ENCODE measurements around the gene SLC35F1.

SLC35F1 gene

DNA sequence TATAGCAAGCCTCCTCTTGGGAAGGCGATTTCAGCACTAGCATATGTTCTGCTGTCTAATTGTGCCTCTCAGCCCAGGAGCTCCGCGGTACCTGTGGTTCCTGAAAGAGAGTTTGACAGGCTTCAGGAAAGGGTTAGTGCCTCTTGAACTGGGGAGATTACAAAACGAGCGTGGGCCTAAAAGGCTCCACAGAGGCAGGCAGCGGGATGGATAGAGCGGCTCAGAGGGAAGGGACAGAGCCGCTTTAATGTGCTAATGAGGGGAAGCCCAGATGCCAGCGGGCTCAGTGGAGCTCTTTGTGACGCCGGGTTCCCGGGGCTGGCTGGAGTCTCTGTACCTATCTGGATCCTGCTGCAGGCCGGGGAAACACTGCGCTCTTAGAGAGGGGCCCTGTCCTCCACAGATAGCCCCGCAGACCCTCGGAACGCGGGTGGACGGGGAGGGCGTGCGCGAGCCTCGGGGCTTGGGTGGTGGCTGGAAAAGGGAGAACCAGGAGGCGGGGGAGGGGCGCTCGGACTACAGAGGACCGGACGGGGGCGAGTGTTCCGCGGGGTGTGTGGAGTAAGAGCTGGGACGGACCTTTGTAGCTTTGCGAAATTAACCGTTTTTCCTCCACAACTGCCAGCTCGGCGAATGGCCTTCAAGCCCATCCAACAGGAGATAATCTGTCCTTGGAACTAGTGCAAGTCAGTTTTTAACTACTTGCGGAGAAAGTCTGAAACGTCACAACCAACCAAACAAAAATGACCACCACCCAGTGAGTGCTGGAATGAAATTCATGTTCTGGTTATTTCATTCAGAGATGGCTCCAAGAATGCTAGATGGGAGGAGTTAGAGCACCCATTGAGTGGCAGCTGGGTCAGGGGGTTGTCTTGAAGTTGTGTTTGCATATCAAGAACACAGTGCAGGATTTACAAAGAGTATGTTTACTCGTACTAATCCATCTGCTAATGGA, 13.0 kb downstream of the SLC35F1 start:
- H3K27ac ChIP-seq (ENCODE audit: low read depth in 2 of 2, low read length in 2 of 2): no peak overlapping the region
- no peaks in the 10 kb centered on the region for H3K4me1 ChIP-seq (ENCODE audit: control insufficient read depth in 2 of 2, insufficient read depth in 2 of 2, low read length in 2 of 2)
- no peaks in the 10 kb centered on the region for H3K9me3 ChIP-seq (ENCODE audit: control insufficient read depth in 2 of 2, low read length in 2 of 2)
- no peaks in the 10 kb centered on the region for H3K36me3 ChIP-seq (ENCODE audit: control insufficient read depth in 2 of 2, insufficient read depth in 2 of 2, low read length in 2 of 2)
- H3K27me3 ChIP-seq (ENCODE audit: control insufficient read depth in 2 of 2, insufficient read depth in 2 of 2, low read length in 2 of 2): peaks cover 2 to 3% of the 10 kb centered on the region in 2 donors
- peak overlapping the region; percentile 17 to 22 for H3K4me3 ChIP-seq (ENCODE audit: low read length in 2 of 2)
- no peak overlapping the region for H3K9ac ChIP-seq (ENCODE audit: low read depth in 1 of 2, low read length in 2 of 2)

DNA sequence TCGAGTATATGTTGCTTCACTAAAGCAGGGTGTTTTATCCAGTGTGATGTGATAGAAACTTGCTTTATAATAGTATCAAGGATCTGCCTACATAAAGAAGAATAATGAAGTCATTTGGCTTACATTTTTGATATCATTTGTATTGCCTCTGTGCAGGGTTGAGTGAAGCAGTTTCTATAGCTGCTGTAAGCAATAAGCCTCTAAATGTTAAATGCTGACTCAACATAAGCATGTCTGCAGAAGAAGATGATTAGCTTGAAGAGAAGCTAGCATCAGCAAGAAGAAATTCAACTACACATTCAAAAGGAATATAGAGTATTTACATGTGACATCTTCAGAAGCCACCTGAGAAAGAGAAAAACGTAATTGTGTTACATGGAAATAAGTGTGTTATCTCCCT, 17.6 kb downstream of the SLC35F1 start:
- H3K27me3 ChIP-seq (ENCODE audit: control insufficient read depth in 2 of 2, insufficient read depth in 2 of 2, low read length in 2 of 2): no peaks in the 10 kb centered on the region
- no peak overlapping the region for H3K27ac ChIP-seq (ENCODE audit: low read depth in 2 of 2, low read length in 2 of 2)
- peaks cover 0 to 3% of the 10 kb centered on the region in 2 donors for H3K9me3 ChIP-seq (ENCODE audit: control insufficient read depth in 2 of 2, low read length in 2 of 2)
- no peaks in the 10 kb centered on the region for H3K36me3 ChIP-seq (ENCODE audit: control insufficient read depth in 2 of 2, insufficient read depth in 2 of 2, low read length in 2 of 2)
- H3K4me3 ChIP-seq (ENCODE audit: low read length in 2 of 2): no peak overlapping the region
- H3K9ac ChIP-seq (ENCODE audit: low read depth in 1 of 2, low read length in 2 of 2): no peak overlapping the region
- no peaks in the 10 kb centered on the region for H3K4me1 ChIP-seq (ENCODE audit: control insufficient read depth in 2 of 2, insufficient read depth in 2 of 2, low read length in 2 of 2)

DNA sequence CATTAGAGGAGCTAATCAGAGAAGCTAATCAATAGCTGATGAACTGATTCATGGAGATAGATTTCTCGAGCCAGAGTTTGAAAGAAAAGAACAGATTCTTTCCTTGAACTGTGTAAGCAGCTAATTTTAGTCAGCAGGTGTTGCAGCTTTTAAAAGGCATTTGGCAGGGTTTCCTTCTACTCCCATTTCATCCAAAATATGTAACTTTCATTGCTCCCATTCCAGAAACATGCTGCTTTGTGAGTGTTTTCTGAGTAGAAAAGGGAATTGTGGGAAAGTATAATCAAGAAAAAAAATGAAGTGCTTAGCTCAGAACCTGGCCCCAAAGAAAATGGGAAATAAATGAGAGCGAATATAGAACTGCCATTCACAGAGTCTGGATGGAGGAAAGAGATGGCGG, 20.8 kb downstream of the SLC35F1 start:
- Histone ChIP-seq H3K4me1 (ENCODE audit: control insufficient read depth in 2 of 2, insufficient read depth in 2 of 2, low read length in 2 of 2) (no peaks in the 10 kb centered on the region), H3K9me3 (ENCODE audit: control insufficient read depth in 2 of 2, low read length in 2 of 2) (peaks cover 0 to 3% of the 10 kb centered on the region in 2 donors), H3K4me3 (ENCODE audit: low read length in 2 of 2) (no peak overlapping the region), H3K27ac (ENCODE audit: low read depth in 2 of 2, low read length in 2 of 2) (no peak overlapping the region), H3K9ac (ENCODE audit: low read depth in 1 of 2, low read length in 2 of 2) (no peak overlapping the region), H3K36me3 (ENCODE audit: control insufficient read depth in 2 of 2, insufficient read depth in 2 of 2, low read length in 2 of 2) (no peaks in the 10 kb centered on the region), H3K27me3 (ENCODE audit: control insufficient read depth in 2 of 2, insufficient read depth in 2 of 2, low read length in 2 of 2) (no peaks in the 10 kb centered on the region)

DNA sequence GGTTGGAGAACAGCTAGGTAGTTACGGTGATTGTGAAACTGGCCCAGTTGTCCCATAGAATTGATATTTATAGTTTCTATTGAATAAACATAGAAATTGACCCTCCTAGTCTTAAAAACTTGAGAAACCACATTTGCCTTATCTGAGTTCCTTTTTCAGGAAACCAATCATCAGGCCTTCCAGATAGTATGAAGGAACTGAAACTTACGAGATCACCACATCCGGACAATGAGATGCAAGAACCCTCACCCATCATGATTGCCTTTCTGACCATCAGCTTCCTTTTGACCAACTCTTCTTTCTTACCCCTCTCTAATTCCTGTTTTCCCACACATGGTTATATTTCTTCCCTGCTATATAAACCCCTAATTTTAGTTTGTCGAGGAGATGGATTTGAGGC, 21.8 kb downstream of the SLC35F1 start:
- H3K4me3 ChIP-seq (ENCODE audit: low read length in 2 of 2): no peak overlapping the region
- no peak overlapping the region for H3K9ac ChIP-seq (ENCODE audit: low read depth in 1 of 2, low read length in 2 of 2)

DNA sequence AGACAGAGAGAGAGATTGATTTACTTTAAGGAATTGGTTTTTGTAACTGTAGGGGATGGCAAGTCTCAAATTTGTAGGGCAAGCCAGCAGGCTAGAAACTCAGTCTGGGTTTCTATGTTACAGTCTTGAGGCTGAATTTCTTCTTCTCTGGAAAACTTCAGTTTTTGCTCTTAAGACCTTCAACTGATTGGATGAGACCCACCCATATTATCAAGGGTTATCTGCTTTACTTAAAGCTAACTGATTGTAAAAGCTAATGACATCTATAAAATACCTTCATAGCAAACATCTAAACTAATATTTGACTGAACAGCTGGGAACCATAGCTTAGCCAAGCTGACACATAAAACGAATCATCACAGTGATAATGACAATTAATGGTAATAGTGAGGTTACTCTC, 22.4 kb downstream of the SLC35F1 start:
- Histone ChIP-seq H3K27ac (ENCODE audit: low read depth in 2 of 2, low read length in 2 of 2) (no peak overlapping the region), H3K4me1 (ENCODE audit: control insufficient read depth in 2 of 2, insufficient read depth in 2 of 2, low read length in 2 of 2) (no peaks in the 10 kb centered on the region), H3K27me3 (ENCODE audit: control insufficient read depth in 2 of 2, insufficient read depth in 2 of 2, low read length in 2 of 2) (no peaks in the 10 kb centered on the region), H3K4me3 (ENCODE audit: low read length in 2 of 2) (no peak overlapping the region), H3K9me3 (ENCODE audit: control insufficient read depth in 2 of 2, low read length in 2 of 2) (peaks cover 0 to 3% of the 10 kb centered on the region in 2 donors), H3K36me3 (ENCODE audit: control insufficient read depth in 2 of 2, insufficient read depth in 2 of 2, low read length in 2 of 2) (no peaks in the 10 kb centered on the region), H3K9ac (ENCODE audit: low read depth in 1 of 2, low read length in 2 of 2) (no peak overlapping the region)

More for the DNA sequence above, 21.8 kb downstream of the SLC35F1 start:
- Histone ChIP-seq H3K9me3 (ENCODE audit: control insufficient read depth in 2 of 2, low read length in 2 of 2) (peaks cover 0 to 3% of the 10 kb centered on the region in 2 donors), H3K27ac (ENCODE audit: low read depth in 2 of 2, low read length in 2 of 2) (no peak overlapping the region), H3K4me1 (ENCODE audit: control insufficient read depth in 2 of 2, insufficient read depth in 2 of 2, low read length in 2 of 2) (no peaks in the 10 kb centered on the region), H3K36me3 (ENCODE audit: control insufficient read depth in 2 of 2, insufficient read depth in 2 of 2, low read length in 2 of 2) (no peaks in the 10 kb centered on the region), H3K27me3 (ENCODE audit: control insufficient read depth in 2 of 2, insufficient read depth in 2 of 2, low read length in 2 of 2) (no peaks in the 10 kb centered on the region)

DNA sequence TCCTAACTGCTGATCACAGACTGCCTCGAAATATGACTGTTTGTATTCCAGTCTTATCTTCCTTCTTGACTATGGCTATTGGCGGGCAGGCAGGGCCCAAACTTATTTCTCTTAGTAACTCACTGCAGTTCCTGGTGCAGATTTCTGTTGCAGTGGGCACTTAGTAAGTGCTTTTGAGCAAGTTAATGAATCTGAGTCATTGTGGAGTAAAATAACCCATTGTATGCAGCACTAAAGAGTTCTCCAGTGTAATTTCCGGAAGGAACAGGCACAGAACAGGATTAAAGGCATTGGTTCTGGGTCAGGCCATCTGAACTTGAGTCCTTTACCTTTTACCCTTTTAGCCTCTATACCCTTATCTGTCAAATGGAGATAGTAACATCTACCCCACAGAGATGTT, 23.6 kb downstream of the SLC35F1 start:
- Histone ChIP-seq H3K27me3 (ENCODE audit: control insufficient read depth in 2 of 2, insufficient read depth in 2 of 2, low read length in 2 of 2) (no peaks in the 10 kb centered on the region), H3K4me1 (ENCODE audit: control insufficient read depth in 2 of 2, insufficient read depth in 2 of 2, low read length in 2 of 2) (no peaks in the 10 kb centered on the region), H3K36me3 (ENCODE audit: control insufficient read depth in 2 of 2, insufficient read depth in 2 of 2, low read length in 2 of 2) (no peaks in the 10 kb centered on the region), H3K27ac (ENCODE audit: low read depth in 2 of 2, low read length in 2 of 2) (no peak overlapping the region), H3K4me3 (ENCODE audit: low read length in 2 of 2) (no peak overlapping the region), H3K9ac (ENCODE audit: low read depth in 1 of 2, low read length in 2 of 2) (no peak overlapping the region), H3K9me3 (ENCODE audit: control insufficient read depth in 2 of 2, low read length in 2 of 2) (peaks cover 0 to 3% of the 10 kb centered on the region in 2 donors)

DNA sequence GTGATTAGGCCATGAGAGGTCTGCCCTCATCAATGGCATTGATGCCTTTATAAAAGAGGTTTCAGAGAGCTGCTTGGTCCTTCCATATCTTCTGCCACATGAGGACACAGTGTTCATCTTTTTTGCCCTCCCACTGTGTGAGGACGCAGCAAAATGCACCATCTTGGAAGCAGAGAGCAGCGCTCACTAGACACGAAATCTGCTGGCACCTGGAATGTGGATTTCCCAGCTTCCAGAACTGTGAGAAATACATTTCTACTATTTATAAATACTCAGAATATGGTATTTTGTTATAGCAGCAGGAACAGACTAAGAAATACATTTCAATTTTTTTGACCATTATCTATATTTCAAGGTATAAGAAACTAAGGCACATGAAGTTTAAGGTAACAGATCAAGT, 24.9 kb downstream of the SLC35F1 start:
- Histone ChIP-seq H3K27ac (ENCODE audit: low read depth in 2 of 2, low read length in 2 of 2) (no peak overlapping the region), H3K27me3 (ENCODE audit: control insufficient read depth in 2 of 2, insufficient read depth in 2 of 2, low read length in 2 of 2) (no peaks in the 10 kb centered on the region), H3K9ac (ENCODE audit: low read depth in 1 of 2, low read length in 2 of 2) (no peak overlapping the region), H3K4me1 (ENCODE audit: control insufficient read depth in 2 of 2, insufficient read depth in 2 of 2, low read length in 2 of 2) (no peaks in the 10 kb centered on the region), H3K36me3 (ENCODE audit: control insufficient read depth in 2 of 2, insufficient read depth in 2 of 2, low read length in 2 of 2) (no peaks in the 10 kb centered on the region), H3K9me3 (ENCODE audit: control insufficient read depth in 2 of 2, low read length in 2 of 2) (peaks cover 0 to 3% of the 10 kb centered on the region in 2 donors), H3K4me3 (ENCODE audit: low read length in 2 of 2) (no peak overlapping the region)

DNA sequence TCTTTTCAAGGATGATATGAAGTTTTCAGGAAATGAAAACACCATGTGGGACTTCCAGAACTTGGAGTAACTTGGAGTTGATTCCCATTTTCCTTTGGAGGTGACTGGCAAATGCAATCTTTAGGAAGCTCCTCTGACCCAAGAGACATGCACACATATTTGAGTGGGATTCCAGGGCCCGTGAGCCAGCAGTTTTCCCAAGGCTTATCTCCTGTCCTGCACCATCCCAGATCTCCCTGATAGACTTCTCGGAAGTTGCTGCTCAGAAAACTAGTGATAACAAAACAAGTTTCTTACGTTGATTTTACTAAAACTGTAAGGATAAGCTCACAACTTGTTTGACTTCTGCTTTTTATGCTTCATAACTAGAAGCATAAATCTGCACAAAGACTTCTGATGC, 25.6 kb downstream of the SLC35F1 start:
- Histone ChIP-seq H3K9me3 (ENCODE audit: control insufficient read depth in 2 of 2, low read length in 2 of 2) (peaks cover 0 to 3% of the 10 kb centered on the region in 2 donors), H3K4me1 (ENCODE audit: control insufficient read depth in 2 of 2, insufficient read depth in 2 of 2, low read length in 2 of 2) (no peaks in the 10 kb centered on the region), H3K36me3 (ENCODE audit: control insufficient read depth in 2 of 2, insufficient read depth in 2 of 2, low read length in 2 of 2) (no peaks in the 10 kb centered on the region), H3K27me3 (ENCODE audit: control insufficient read depth in 2 of 2, insufficient read depth in 2 of 2, low read length in 2 of 2) (no peaks in the 10 kb centered on the region), H3K4me3 (ENCODE audit: low read length in 2 of 2) (no peak overlapping the region), H3K27ac (ENCODE audit: low read depth in 2 of 2, low read length in 2 of 2) (no peak overlapping the region), H3K9ac (ENCODE audit: low read depth in 1 of 2, low read length in 2 of 2) (no peak overlapping the region)

DNA sequence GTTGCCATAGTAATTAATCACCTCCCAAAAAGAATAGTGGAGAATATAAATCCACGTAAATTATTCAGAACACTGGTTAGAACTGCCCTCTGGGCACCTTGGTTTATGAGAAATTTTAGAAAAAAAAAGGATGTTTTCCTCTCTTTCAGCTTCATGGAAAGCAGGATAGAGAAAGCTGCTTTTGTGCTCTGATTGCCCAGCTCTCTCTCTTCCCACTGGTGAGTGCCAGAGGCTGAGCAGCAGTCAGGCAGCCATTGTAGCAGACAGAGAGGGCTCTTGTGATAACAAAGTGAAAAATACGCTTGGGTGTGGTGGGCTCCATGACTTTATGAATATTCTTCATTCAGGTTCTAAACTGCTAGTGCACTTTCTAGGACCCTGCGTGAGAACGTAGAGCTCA, 26.4 kb downstream of the SLC35F1 start:
- H3K27me3 ChIP-seq (ENCODE audit: control insufficient read depth in 2 of 2, insufficient read depth in 2 of 2, low read length in 2 of 2): no peaks in the 10 kb centered on the region
- no peaks in the 10 kb centered on the region for H3K4me1 ChIP-seq (ENCODE audit: control insufficient read depth in 2 of 2, insufficient read depth in 2 of 2, low read length in 2 of 2)
- H3K36me3 ChIP-seq (ENCODE audit: control insufficient read depth in 2 of 2, insufficient read depth in 2 of 2, low read length in 2 of 2): no peaks in the 10 kb centered on the region
- H3K4me3 ChIP-seq (ENCODE audit: low read length in 2 of 2): no peak overlapping the region
- H3K9ac ChIP-seq (ENCODE audit: low read depth in 1 of 2, low read length in 2 of 2): no peak overlapping the region
- no peak overlapping the region for H3K27ac ChIP-seq (ENCODE audit: low read depth in 2 of 2, low read length in 2 of 2)
- peaks cover 0 to 2% of the 10 kb centered on the region in 2 donors for H3K9me3 ChIP-seq (ENCODE audit: control insufficient read depth in 2 of 2, low read length in 2 of 2)

DNA sequence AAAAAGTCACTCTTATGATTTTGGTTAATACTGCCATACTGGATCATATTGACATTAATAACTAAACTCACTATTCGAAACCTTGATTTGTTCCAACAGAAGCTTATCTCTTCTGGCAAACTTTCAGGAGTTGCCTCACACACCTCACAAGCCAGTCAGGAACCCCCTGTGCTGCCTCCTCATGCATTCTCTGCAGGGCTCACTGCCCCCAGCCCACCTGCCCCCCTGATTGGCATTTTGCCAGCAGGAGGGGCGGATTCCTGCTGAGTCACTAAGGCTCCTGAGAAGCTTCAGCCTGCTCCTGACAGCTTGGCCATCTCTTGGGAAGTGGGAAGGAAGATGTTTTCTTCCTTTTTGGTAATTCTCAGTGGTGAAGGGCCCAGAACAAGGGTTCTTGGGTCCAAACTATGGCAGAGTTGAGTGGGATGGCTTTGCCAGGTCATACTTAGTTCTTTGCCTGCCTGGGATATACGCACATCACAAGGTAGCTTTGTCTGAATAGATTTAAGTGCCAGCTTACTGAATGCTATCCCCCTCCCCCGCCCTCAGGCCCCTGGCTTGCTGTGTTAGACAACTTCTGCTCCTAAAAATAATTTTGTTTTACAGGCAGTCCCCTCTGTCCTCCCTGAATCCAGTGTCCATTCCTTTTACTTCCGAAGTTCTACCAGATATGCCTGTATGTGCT, 31.4 kb downstream of the SLC35F1 start:
- no peaks in the 10 kb centered on the region for H3K36me3 ChIP-seq (ENCODE audit: control insufficient read depth in 2 of 2, insufficient read depth in 2 of 2, low read length in 2 of 2)
- H3K27ac ChIP-seq (ENCODE audit: low read depth in 2 of 2, low read length in 2 of 2): no peak overlapping the region
- no peaks in the 10 kb centered on the region for H3K4me1 ChIP-seq (ENCODE audit: control insufficient read depth in 2 of 2, insufficient read depth in 2 of 2, low read length in 2 of 2)
- no peak overlapping the region for H3K9ac ChIP-seq (ENCODE audit: low read depth in 1 of 2, low read length in 2 of 2)
- no peaks in the 10 kb centered on the region for H3K9me3 ChIP-seq (ENCODE audit: control insufficient read depth in 2 of 2, low read length in 2 of 2)
- H3K4me3 ChIP-seq (ENCODE audit: low read length in 2 of 2): no peak overlapping the region
- H3K27me3 ChIP-seq (ENCODE audit: control insufficient read depth in 2 of 2, insufficient read depth in 2 of 2, low read length in 2 of 2): no peaks in the 10 kb centered on the region

All from mucosa of rectum (tissue), 2 donors.